SK-N-MC (cell line): ENCODE results near the gene RIMBP3C.
"Not testable (repeated sequence)": the region's sequence is repeated elsewhere in the genome, so short reads cannot be mapped to it uniquely, and the experiment has no call there.

Experiments
- EZH2 ChIP-seq: fragments of 200-600 bp; sonication (generic); IDR thresholded peaks from one replicate; pipeline ENCODE4 v1.6.1; 2017; ENCODE audit warnings: antibody characterized with exemption
- FOXP2 ChIP-seq: optimal IDR thresholded peaks from 2 replicates; pipeline ENCODE3; 2011; ENCODE audit warnings: mild to moderate bottlenecking, moderate library complexity; ENCODE audit not compliant: insufficient read depth; ENCODE audit errors: extremely low read length, control extremely low read depth
- POLR2AphosphoS5 ChIP-seq: IDR thresholded peaks from 2 replicates; pipeline ENCODE4 v1.6.1; 2012; ENCODE audit warnings: mild to moderate bottlenecking, low read depth, low read length, borderline replicate concordance

- TF ChIP-seq POLR2AphosphoS5, EZH2, FOXP2: not testable (repeated sequence)
Observed at GRCh38 chr22:21549558-21549957, 1.7 kb downstream of the RIMBP3C start.
